Effector CD4-positive, alpha-beta T cell (primary cell): Measurements from ENCODE around the gene SRRM3.
"Not testable (repeated sequence)": the region's sequence is repeated elsewhere in the genome, so short reads cannot be mapped to it uniquely, and the experiment has no call there.

ENCODE experiments used
- DNase-seq: peaks from one replicate; pipeline ENCODE4 v3.0.0-alpha.2; 2020

SRRM3 gene

DNA sequence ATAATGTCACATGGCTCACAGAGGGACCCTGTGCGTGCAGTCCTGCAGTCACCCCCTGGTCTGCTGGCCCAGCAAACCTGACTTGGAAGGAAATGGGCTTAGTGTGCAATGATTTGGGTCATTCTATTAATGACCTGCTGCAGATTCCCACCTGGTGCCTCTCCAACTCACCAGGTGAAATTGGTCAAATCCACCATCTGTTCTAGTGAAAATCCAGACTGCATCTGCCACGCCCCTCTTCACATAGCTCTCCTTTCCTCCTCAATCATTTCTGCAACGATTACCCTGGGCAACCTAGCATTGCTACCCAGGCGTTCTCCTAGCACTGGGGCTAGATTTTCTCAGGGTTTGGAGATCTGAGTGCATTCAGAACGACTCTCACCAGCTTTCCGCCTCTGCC lies 29.4 kb downstream of the SRRM3 start:
- no peak for DNase-seq

DNA sequence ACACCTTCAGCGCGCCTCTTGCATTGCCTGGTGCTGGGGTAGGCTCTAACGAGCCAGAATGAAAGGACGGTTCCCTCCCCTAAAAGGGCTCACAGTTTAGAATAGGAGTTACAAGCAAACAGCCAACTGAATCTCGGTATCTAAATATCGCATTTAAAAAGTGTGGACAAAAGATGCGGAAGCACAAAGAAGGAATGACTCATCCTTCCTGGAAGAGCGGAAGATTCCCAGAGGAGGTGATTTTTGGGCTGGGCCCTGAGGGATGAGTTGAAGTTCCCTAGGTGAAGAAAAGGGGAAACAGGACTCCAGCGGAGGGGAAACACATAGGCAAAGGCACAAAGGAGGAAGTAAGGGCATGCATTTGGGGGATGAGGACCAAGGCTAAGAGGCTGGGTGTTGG lies 29.9 kb downstream of the SRRM3 start:
- no peak for DNase-seq

DNA sequence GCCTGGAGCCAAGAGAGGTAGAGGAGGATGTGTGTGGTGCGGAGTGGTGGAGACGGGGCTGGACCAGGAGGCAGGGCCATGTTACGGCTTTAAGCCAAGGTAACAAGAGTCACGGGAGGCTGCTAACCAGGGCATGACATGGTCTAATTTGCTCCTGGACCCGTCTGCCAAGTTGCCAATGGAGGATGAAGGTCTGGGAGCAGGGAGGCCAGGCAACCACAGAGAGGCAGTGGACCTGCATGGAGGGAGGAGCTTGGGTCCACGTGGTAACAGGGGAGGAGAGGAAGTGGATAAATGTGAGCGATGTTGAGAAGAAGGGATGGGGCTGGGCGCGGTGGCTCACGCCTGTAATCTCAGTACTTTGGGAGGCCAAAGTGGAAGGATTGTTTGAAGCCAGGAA lies 31.0 kb downstream of the SRRM3 start:
- DNase-seq: no peak

DNA sequence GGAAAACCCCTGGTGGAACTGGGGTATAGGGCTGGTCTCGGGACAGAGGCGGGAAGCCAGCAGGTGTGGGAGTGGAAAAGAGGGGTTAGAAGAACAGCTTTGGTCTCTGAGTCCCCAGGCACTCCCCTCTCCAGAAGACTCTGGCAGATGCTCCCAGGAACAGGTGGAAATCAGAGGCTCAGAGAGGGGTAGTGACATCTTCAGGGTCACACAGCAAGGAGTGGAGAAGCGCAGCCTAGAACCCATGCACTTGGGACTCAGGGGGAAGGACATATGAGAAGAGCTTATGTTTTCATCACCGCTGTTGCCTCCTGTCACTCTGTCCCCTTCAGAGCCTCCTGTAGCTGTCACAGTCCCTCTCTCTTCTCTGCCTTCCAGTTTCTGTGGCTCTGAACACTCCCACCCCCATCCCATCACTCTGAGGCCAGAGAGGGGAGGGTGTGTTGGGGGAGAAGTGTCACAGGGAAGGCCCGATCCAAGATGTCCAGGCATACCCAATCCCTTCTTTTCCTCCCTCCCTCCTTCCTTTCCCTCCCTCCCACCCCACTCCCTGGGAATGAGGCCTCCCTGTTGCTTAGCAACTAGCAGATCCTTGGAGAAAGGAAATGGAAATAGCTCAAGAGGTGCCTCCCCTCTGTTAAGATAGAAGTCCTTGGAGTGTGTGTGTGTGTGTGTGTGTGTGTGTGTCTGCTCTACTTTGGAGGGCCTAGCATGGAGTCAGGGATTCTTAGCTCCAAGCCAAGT lies 32.0 kb downstream of the SRRM3 start:
- DNase-seq: no peak

DNA sequence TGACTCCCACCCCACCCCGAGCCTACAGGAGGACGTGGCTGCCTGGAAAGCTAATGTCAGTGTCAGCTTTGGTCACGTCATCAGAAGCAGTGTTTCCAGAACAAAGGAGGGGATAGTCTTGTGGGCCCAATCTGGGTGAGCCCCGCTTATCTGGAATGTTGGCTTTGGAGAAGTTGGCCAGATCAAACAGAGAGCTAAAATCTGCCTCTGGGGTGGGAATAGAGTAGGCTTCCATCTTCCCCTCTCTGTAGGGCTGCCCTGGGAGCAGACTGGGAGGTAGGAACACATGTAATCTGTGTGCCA lies 32.5 kb downstream of the SRRM3 start:
- no peak for DNase-seq

DNA sequence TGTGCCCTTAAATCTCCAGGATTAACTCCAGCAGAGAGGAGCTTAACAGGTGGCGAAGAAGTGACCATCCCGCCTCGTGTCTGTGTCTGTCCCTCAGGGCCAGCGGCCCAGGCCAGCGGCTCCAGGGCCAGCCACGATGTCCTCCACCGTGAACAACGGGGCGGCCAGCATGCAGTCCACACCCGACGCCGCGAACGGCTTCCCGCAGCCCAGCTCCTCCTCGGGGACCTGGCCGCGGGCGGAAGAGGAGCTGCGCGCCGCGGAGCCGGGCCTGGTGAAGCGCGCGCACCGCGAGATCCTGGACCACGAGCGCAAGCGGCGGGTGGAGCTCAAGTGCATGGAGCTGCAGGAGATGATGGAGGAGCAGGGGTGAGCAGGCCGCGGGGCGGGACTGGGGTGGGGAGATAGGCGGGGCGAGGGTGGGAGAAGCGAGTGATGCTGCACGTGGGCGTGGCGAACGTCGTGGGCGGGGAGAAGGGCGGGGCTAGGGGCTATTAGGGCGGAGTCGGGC lies 33.3 kb downstream of the SRRM3 start:
- DNase-seq: peak; percentile 28

DNA sequence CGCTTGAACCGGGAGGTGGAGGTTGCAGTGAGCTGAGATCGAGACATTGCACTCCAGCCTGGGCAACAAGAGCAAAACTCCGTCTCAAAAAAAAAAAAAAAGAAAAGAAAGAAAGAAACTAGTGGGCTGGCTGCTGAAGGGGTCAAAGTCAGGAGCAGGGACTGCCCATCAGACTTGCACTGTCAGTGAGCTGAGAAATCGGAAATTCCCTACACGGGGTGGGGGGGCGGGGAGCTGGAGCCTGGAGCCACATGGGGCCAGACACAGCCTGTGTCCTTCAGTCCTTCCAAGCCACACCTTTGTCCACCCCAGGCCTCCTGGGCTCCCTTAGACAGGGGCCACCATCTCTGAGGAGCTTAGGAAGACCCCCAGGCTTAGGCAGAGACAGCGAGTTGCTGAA lies 34.5 kb downstream of the SRRM3 start:
- no peak for DNase-seq

DNA sequence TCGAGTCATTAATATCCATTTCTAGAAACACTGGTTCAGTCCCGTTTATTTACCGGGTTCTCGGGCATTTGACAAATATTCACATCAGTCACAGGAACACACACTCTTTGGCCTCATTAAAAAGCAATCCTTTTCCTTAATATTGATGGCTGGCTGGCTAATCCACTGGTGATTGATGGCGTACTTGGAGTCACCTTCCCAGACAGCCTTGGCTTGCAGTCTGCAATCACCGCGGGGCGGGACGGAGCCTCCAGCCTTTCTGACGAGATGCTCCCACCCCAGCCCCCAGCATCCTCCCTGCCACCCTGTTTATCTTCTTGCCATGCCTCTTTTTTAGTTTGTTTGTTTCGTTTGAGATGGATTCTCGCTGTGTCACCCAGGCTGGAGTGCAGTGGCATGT lies 36.6 kb downstream of the SRRM3 start:
- DNase-seq: no peak

DNA sequence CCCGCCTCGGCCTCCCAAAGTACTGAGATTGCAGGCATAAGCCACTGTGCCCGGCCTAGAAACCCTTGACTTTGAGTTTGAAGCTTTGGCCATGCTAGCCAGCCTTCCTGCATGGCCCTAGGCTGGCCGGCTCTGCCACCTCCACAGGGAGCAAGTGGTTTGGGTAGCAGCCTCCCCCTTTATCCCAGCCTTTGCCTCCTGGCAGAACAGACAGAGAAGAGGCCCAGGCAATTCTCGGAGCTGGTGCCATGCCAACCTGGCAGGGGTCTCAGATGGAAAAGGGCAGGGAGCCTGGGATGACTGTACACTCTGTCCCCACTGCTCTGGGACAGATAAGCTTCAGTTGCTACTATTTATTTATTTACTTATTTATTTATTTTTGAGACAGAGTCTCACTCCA lies 39.4 kb downstream of the SRRM3 start:
- no peak for DNase-seq

DNA sequence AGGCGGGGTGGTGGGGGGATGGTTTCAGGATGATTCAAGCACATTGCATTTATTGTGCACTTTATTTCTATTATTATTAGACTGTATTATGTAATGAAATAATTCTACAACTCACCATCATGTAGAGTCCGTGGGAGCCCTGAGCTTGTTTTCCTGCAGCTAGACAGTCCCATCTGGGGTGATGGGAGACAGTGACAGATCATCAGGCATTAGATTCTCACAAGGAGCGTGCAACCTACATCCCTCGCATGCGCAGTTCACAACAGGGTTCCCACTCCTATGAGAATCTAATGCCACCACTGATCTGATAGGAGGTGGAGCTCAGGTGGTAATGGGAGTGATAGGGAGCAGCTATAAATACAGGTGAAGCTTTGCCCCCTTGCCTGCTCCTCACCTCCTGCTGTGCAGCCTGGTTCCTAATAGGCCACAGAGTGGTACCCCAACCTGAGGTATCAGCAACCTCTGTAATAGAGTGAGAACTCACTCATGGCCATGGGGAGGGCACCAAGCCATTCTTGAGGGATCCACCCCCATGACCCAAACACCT lies 40.9 kb downstream of the SRRM3 start:
- not testable (repeated sequence) for DNase-seq

DNA sequence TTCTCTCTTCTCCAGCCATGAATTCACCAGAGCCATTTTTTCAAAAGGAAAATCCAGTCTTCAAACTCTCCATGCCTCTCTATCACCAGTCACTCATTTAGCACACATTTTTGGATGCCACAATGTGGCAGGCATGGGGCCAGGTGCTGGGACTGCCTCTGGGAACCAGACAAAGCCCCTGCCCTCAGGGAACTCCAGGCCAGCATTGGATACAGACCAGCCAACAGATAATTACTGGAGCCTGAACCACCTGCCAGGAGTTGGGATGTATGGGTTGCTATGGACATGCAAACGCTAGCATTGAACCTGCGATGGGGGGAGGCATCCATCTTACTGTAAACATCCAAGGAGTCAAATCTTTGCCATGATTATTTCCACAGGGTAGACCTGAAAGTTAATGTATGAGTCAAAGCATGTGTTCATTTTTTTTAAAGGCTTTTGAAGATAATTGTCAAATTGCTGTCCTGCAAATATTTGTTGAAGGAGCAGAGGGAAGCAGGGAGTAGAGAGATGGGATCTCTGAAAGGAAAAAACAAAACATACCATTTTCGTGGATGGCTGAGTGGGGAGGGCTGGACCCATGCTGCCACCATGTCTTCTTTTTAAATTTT lies 43.2 kb downstream of the SRRM3 start:
- DNase-seq: no peak

DNA sequence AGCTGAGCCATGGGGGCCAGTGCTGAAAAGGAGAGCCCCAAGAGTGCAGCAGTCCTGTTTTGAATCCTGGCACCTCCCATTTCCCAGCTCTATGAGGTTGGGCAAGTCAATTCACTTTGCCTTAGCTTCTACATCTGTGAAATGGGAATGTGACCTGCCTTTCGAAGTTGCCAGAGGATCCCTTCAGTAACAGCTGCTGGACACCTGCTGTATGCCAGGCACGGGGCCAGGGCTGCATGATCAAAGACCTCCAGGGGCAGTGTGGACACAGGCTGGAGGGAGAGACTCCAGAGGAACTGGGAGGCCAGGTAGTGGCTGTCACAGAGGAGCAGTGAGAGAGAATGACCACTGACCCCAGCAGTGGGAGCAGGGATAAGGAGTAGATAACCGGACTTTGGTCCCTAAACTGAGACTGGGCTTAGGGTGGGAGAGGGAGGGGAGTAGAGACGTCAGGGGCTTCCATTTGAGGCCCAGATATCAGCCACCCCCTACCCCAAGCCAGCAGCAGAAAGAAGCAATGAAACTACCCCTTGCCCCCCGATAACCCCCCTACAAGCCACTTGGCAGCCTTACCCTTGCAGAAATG lies 45.2 kb downstream of the SRRM3 start:
- no peak for DNase-seq

DNA sequence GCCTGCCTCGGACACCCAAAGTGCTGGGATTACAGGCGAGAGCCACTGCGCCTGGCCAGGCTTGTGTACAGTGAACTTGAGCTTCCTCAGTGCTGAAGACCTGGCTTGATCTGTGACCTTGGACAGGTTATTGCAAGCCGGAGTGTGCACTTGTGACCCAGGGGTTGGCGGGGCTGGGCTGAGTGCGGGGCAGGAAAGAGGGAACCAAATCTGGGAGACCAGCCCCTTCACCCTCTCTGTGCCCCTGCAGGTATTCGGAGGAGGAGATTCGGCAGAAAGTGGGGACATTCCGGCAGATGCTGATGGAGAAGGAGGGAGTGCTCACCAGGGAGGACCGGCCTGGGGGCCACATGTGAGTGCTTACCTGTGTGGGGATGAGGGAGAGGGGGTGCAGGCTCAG lies 46.2 kb downstream of the SRRM3 start:
- DNase-seq: no peak

DNA sequence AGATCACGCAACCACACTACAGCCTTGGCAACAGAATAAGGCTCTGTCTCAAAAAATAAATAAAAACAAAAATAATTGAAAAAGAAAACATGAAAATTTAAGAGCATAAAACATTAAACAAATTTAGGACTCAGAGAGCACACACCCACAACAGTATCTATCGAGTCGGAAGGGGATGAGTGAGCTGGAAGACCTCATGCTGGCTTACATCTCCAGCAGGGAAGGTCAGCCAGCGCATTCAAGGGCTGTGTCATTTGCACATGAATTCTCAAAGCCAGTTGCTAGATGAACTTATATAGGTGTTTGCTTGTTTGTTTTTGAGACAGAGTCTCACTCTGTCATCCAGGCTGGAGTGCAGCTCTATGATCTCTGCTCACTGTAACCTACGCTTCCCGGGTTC lies 50.3 kb downstream of the SRRM3 start:
- no peak for DNase-seq

DNA sequence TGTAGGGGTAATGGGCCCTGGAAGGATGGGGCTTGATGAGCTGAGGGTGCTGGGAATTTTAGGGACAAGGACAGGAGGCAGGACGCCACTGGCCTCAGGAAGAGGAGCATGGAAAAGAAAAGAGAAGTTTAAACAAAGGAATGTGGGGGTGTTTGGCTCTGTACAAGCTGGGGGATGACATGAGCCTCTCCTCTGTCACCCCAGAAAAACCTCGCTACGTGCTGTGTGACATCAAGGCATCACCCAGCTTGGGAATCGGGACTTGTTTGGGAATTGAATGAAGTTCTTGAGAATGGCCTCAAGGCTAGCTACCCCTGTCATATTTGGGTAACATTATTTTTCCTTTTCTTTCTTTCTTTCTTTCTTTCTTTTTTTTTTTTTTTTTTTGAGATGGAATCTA lies 53.1 kb downstream of the SRRM3 start:
- DNase-seq: no peak

DNA sequence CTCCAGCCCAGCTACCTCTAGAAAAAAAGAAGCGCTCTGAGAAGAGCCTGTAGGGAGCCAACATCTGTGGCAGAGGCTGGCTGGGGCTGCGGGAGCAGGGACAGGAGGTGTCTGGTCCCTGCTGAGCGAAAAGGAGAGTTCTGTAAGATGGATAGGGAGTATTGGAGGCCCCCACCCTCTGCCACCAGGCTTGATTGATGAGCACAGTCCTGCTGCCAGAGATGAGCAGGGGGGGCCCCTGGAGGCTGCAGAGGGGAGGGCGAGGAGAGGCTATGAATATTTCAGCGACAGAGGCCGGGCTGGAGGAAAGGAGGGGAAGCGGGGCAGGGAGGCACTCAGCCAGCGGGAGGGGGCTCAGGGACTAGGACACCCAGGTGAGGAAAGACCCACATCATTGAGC lies 56.3 kb downstream of the SRRM3 start:
- no peak for DNase-seq

DNA sequence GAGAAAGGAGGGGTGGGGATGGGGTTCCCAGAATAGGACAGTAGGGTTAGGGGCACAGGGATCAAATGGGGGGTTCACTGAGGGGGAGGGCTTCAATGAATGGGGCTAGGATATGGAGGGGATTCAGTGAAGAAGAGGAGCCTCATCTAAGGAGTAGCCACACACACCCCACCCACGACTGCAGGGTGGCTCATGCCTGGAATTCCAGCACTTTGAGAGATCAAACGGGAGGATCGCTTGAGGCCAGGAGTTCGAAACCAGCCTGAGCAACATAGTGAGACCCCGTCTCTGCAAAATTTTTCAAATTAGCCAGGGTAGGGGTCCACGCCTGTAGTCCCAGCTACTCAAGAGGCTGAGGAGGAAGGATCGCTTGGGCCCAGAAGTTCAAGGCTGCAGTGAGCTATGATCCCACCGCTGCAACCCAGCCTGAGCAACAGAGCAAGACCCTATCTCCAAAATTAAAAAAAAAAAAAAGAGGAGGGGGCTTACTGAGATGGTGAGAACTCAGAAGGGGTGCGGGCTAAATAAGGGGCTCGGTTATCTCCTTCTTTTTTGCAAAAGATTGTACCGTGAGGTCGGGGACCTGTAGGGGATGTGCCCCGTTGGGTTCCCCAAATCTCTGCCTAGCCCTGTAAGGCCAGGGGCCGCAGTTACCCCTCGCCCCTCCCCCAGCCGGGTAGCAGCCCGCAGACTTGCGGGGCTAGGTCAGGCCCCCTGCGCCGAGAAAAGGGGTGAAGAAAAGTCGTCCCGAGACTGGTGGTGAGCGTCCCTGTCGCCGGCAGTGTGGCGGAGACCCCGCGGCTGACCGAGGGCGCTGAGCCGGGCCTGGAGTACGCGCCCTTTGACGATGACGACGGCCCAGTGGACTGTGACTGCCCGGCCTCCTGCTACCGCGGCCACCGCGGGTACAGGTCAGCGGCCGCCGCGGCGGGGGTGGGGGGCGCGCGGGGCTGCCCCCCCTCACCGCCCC lies 57.7 kb downstream of the SRRM3 start:
- DNase-seq: no peak

DNA sequence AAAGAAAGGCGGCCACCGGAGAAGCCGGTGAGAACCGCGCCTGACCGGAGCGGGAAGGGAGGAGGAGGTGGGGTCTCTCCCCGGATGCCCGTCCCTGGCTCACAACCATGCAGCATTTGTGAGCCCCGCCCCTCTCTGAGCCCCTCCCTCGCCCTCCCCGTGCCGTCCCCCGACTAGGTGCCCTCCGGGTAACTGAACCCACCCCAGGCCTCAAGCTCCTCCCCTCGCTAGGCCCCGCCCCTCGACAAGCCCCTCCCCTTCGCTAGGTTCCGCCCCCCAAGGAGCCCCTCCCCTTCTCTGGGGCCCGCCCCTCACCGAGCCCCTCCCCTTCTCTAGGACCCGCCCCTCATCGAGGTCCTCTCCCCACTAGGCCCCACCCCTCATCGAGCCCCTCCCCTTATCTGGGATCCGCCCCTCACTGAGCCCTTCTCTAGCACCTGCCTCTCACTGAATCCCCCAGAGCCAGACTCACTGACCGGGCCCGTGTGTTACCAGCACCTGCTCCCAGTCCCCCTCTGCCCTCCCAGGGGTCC lies 58.5 kb downstream of the SRRM3 start:
- peak; percentile 37 for DNase-seq

DNA sequence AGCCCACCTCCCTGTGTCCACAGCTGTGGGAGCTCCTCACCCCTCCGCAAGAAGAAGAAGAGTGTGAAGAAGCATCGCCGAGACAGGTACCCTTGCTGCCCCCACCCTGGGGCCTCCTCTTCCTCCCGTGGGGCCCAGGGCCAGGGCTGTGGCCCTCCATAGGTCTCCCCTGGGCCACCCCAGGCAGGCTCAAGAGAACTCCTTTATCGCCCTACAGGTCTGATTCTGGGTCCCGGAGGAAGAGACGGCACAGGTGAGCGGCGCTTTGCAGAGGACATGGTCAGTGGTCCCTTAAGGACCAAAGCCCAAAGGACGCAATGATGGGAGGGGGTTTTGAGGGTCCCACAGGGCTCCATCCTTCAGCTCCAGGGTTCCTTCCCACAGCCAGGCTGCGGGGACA lies 59.6 kb downstream of the SRRM3 start:
- no peak for DNase-seq

DNA sequence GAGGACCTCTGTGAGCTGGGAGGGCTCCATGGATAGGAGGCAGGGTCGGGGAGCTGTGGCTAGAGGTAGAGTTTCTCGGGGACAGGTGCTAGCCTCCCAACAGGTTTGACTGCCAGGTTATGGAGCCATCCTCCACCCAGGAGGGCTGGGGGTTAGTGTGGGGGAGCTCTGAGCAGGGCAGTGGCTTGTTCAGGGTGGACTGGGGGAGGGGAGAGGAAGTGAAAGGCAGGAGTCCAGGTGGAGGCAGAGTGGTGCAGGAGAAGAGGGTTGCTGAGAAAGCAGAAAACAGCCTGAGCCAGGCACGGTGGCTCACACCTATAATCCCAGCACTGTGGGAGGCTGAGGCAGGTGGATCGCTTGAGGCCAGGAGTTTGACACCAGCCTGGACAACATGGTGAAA lies 60.2 kb downstream of the SRRM3 start:
- no peak for DNase-seq

DNA sequence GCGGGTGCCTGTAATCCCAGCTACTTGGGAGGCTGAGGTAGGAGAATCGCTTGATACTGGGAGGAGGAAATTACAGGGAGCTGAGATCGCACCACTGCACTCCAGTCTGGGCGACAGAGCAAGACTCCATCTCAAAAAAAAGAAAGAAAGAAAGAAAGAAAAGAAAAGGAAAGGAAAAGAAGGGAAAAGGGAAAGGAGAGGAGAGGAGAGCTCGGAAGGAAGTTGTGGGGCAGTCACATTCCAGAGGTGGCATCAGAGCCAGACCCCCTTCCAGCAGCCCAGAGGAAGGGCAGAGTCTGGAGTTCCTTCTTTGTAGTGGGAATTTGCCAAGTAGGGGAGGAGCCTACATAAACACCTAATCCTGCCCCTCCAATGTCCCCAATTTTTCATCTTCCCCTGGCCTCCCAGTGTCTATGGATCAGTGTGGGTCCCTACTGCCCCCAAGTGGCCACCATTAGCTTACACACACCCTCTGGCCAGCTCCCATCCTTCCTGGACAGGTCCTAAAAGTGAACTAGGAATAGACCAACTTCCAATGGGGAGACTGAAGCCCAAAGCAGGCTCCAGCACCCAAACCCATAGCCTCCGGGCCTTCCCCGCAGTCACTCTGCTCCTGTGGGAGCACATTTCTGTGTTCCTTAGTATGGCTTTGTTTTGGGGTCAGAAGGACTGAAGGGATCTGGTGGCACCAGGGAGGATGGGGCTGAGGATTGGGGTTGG lies 61.1 kb downstream of the SRRM3 start:
- no peak for DNase-seq

DNA sequence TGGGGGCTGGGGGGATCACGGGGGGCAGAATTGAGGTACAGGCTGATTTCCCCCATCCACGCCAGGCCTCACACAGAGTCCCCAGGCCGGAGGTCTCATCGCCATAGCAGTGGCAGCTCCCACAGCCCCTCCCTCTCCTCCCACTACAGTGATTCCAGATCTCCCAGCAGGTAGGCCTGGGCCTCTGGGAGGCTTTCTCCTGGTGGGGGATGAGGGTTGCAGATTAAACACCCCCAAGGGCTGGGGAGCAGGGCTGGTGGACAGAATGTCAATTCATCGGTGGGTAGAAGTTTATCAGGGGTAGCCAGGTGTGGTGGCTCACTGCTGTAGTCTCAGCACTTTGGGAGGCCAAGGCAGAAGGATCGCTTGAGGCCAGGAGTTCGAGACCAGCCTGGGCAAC lies 63.6 kb downstream of the SRRM3 start:
- no peak for DNase-seq
